Left lung (tissue), 10 donors: ENCODE results near the gene ERBB4. TPM values are rescaled to one million over a fixed set of nuclear protein-coding genes. Genes with fewer than 3 reads are reported as not detected.
A peak's percentile ranks its signal among the peaks of the same experiment; 100 is the strongest.

Source experiments
- ATAC-seq: fragments of 200-7000 bp; cut with Tn5 transposase; one replicate; pipeline ENCODE4 v1.9.1; 2020; ENCODE audit warnings: moderate library complexity
- DNase-seq, 4 donors: peaks; one replicate each; pipeline ENCODE4 v3.0.0-alpha.2; 2013 to 2020
- H3K27ac ChIP-seq, 2 donors: fragments of 200-600 bp; sonication (generic) in 1 of 2; one replicate each; pipeline versions ENCODE4 v1.5.0 to v1.8.0; 2020 to 2021
- H3K27me3 ChIP-seq, 2 donors: fragments of 200-600 bp; sonication (generic) in 1 of 2; one replicate each; pipeline versions ENCODE4 v1.5.0 to v1.8.0; 2020 to 2021
- H3K36me3 ChIP-seq, 2 donors: fragments of 200-600 bp; sonication (generic) in 1 of 2; one replicate each; pipeline versions ENCODE4 v1.5.0 to v1.8.0; 2020 to 2021
- H3K4me1 ChIP-seq, 2 donors: fragments of 200-600 bp; one replicate each; pipeline ENCODE4 v1.8.0; 2021
- H3K4me3 ChIP-seq, 2 donors: fragments of 200-600 bp; sonication (generic) in 1 of 2; one replicate each; pipeline versions ENCODE4 v1.5.0 to v1.8.0; 2020 to 2021; ENCODE audit warnings: mild to moderate bottlenecking in 1 of 2
- H3K9me3 ChIP-seq, 2 donors: fragments of 200-600 bp; sonication (generic) in 1 of 2; one replicate each; pipeline versions ENCODE4 v1.5.0 to v1.8.0; 2020 to 2021
- CTCF ChIP-seq, 2 donors: fragments of 200-600 bp; sonication (generic) in 1 of 2; IDR thresholded peaks; one replicate each; pipeline versions ENCODE4 v1.5.0 to v1.8.0; 2021; ENCODE audit warnings: antibody characterized with exemption in 2 of 2
- intact Hi-C, 2 donors: fragments of 100-400 bp; cut with DNase I; formaldehyde crosslinking; loops; one replicate each; pipeline versions ENCODE4 v1.11.2 to v1.14.2; 2022
- polyA plus RNA-seq, 6 donors: library from polyadenylated mRNA; unstranded; fragments of 120-200 nt; gene quantifications; one replicate each; pipeline ENCODE4 v1.2.1, GENCODE V29; 2013; ENCODE audit not compliant: insufficient read length in 6 of 6
- total RNA-seq, 2 donors: library from RNA; stranded (reverse); fragmentation: NEBNext Ultra II Directional; extraction: Animal tissue kit (Norgen Biotek cat#: 25700); gene quantifications; one replicate each; pipeline ENCODE4 v1.2.1, GENCODE V29; 2021
- donor health status: DM: no; HTN: yes; CAD: no.
- donor health status: DM: no; HTN: no; CAD: no.

ERBB4 gene
- total and polyA plus RNA-seq, 8 donors = 0.89 to 16.0 (median 1.4) TPM

GRCh38 chr2:212124598-212124997 lies 414.0 kb downstream of the ERBB4 start:
- TF ChIP-seq CTCF (IDR thresholded peaks at IDR 0.05) = no peak
- peak overlapping the region in 1 of 2 donors; percentile 8 for H3K4me3 ChIP-seq
- H3K27ac ChIP-seq = no peak overlapping the region
- no peaks in the 10 kb centered on the region for H3K9me3 ChIP-seq
- intact Hi-C loops = no loop called here
- H3K36me3 ChIP-seq = no peaks in the 10 kb centered on the region
- H3K4me1 ChIP-seq = no peaks in the 10 kb centered on the region
- ATAC-seq (peak; percentile 94), DNase-seq (peak in 1 of 4 donors; percentile 28)
- H3K27me3 ChIP-seq = no peaks in the 10 kb centered on the region

- H3K4me1 ChIP-seq = no peaks in the 10 kb centered on the region
- TF ChIP-seq CTCF (IDR thresholded peaks at IDR 0.05) = no peak
- ATAC-seq (no peak), DNase-seq (no peak)
- H3K9me3 ChIP-seq = no peaks in the 10 kb centered on the region
- no peak overlapping the region for H3K4me3 ChIP-seq
- no peak overlapping the region for H3K27ac ChIP-seq
- H3K27me3 ChIP-seq = no peaks in the 10 kb centered on the region
- intact Hi-C loops = no loop called here
- no peaks in the 10 kb centered on the region for H3K36me3 ChIP-seq
Observed at GRCh38 chr2:212119591-212119990, 419.0 kb downstream of the ERBB4 start.

- intact Hi-C loops = no loop called here
- no peaks in the 10 kb centered on the region for H3K27me3 ChIP-seq
- no peaks in the 10 kb centered on the region for H3K4me1 ChIP-seq
- ATAC-seq (no peak), DNase-seq (no peak)
- no peak overlapping the region for H3K4me3 ChIP-seq
- no peak for TF ChIP-seq CTCF (IDR thresholded peaks at IDR 0.05)
- no peak overlapping the region for H3K27ac ChIP-seq
- H3K9me3 ChIP-seq = no peaks in the 10 kb centered on the region
- H3K36me3 ChIP-seq = no peaks in the 10 kb centered on the region
Observed at GRCh38 chr2:212117926-212118325, 420.7 kb downstream of the ERBB4 start.

GRCh38 chr2:212114489-212114888 lies 424.1 kb downstream of the ERBB4 start:
- DNase-seq (no peak), ATAC-seq (peak; percentile 67)
- Histone ChIP-seq H3K9me3 (no peaks in the 10 kb centered on the region), H3K27ac (no peak overlapping the region), H3K27me3 (no peaks in the 10 kb centered on the region), H3K36me3 (no peaks in the 10 kb centered on the region), H3K4me3 (no peak overlapping the region), H3K4me1 (no peaks in the 10 kb centered on the region)
- intact Hi-C loops = no loop called here
- no peak for TF ChIP-seq CTCF (IDR thresholded peaks at IDR 0.05)

- Histone ChIP-seq H3K27ac (no peak overlapping the region), H3K4me1 (no peaks in the 10 kb centered on the region), H3K36me3 (no peaks in the 10 kb centered on the region), H3K4me3 (no peak overlapping the region), H3K27me3 (no peaks in the 10 kb centered on the region), H3K9me3 (no peaks in the 10 kb centered on the region)
- intact Hi-C loops = no loop called here
- no peak for ATAC-seq
- TF ChIP-seq CTCF (IDR thresholded peaks at IDR 0.05) = no peak
- DNase-seq = no peak
Observed at GRCh38 chr2:212112401-212112800, 426.2 kb downstream of the ERBB4 start.
